GM12874 (cell line): Measurements from ENCODE around the gene SF1.
A peak's percentile ranks its signal among the peaks of the same experiment; 100 is the strongest.

Experiments used
- CTCF ChIP-seq: IDR thresholded peaks from 2 replicates; pipeline ENCODE4 v1.5.1; 2011; ENCODE audit warnings: low read depth, mild to moderate bottlenecking, control low read depth, low read length, moderate library complexity; ENCODE audit not compliant: insufficient read depth

The SF1 gene

GRCh38 chr11:64770120-64770519 is 8.2 kb downstream of the SF1 start:
- no peak for TF ChIP-seq CTCF

GRCh38 chr11:64769283-64769682 is 9.1 kb downstream of the SF1 start:
- TF ChIP-seq CTCF, result no peak

- no peak for TF ChIP-seq CTCF
Observed at GRCh38 chr11:64768300-64768694, 10.0 kb downstream of the SF1 start.

- peak; percentile 86 for TF ChIP-seq CTCF
Observed at GRCh38 chr11:64767344-64768299, 10.7 kb downstream of the SF1 start.

- TF ChIP-seq CTCF, result no peak
Observed at GRCh38 chr11:64766881-64767280, 11.5 kb downstream of the SF1 start.

GRCh38 chr11:64765851-64766665 is 12.3 kb downstream of the SF1 start:
- no peak for TF ChIP-seq CTCF

GRCh38 chr11:64765291-64765850 is 13.0 kb downstream of the SF1 start:
- TF ChIP-seq CTCF, result no peak
